HTERT RPE-1 (cell line): ENCODE data around the gene RBFOX1.

ENCODE experiments used
- in situ Hi-C: fragments of 300-500 bp; cut with MboI; formaldehyde crosslinking; loops from 4 replicates; pipeline ENCODE4 v1.14.3; 2020; ENCODE audit warnings: low sequenced_read_pairs

The RBFOX1 gene

DNA sequence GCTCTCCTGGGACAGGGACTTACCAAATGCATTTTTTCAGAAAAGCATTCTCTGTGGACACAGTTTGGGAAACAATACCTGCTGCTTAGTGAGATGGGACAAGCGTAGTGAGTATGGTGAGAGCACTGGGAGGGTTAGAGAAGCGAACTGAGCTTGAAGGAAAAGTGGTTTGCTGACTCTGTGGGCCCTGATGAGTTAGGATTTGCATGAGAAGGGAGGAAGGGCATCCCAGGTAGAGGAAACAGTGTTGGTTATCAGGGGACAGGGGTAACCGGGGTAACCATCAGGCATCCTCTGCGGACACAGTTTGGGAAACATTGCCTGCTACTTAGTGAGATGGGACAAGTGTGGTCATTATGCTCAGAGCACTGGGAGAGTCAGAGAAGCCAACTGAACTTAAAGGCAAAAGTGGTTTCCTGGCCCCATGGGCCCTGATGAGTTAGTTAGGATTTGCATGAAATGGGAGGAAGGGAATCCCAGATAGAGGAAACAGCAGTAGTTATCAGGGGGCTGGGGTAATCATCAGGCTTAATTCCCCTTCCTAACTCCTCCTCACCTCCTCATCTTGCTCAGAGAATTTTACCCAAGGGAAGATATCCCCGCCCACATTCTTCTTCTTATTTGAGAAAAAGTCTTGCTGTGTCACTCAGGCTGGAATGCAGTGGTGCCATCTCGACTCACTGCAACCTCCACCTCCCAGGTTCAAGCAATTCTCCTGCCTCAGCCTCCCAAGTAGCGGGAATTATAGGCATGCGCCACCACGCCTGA lies 319.3 kb downstream of the RBFOX1 start:
- in situ Hi-C loops: no loop called here

DNA sequence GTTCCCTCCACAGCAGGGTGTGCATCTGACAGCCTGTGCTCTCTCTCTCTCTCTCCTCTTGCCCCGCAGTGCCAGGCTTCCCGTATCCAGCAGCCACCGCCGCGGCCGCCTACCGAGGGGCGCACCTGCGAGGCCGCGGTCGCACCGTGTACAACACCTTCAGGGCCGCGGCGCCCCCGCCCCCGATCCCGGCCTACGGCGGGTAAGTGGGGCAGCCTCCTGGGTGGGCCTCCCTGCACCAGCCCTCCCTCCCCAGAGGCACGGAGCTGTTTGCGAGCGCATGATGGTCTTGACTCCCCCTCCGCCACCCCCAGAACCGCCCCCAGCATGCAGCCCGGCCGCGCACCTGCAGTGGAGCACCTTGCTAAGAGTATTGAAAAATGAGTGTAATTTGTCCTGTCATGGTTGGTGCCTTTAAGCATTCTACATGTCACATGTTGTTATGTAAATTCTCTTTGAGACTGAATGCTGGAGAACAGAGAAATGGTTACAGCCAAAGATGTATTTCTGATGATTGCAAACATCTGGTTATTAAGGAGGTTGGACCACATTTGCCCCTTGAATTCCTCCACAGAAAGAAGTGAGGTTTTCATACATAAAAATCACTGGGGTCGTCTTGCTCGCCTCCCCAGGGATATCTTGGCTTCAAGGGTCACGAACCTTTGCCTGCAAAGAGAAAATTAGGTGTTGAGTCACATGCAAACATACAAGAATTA lies 321.3 kb downstream of the RBFOX1 start:
- in situ Hi-C loops: no loop called here

DNA sequence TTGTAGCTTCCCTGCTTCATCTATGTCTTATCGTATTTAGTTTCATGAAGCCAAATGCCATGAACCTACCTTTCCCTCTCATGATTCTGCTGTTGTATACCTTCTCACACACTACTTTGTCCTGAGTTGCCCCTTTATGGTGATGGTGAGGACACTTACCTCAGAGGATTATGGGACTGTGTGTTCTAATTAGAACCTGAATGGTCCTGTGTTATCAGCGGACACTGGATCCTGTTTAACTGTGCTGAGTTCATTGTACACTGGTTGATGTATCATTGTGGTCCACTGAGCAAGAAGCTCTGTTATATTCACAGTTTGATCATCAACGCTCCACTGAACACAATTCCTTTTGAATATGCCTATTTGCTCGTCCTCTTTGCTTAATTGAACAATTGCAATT lies 343.0 kb downstream of the RBFOX1 start:
- in situ Hi-C loops: no loop called here

DNA sequence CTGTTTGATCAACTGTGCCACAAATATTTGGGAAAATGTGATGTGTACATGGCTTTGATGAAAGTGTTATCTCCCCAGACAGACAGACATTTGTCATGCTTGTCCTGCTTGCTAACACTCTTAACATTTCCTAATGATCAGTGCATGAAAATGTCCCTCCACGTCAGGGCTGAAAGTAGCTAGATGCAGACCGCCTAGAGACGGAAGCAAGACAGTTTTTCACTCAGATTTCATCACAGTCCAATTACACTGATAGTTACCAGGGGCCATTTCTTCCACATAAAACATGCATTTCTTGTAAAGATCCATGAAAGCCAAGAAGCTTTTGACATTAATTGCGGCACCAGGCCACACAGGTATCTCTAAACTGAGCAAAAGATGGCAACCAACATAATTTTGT lies 347.7 kb downstream of the RBFOX1 start:
- in situ Hi-C loops: no loop called here

DNA sequence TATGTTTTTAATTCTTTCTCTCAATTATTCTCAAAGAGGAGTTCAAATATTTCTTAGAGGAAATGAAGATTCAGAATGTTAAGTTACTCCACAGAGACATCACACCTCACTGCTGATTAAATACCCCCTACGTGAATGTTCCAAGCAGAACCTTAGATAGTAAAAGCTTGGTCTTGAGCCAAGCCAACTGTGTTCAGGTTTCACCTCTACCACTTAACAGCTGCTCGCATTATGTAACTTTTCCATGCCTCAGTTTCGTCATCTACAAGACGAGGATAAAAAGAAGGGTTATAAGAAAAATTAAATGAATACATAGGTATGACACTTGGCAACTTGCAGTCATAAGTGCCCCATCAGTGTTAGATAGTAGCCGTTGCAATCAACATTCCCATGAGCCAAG lies 356.2 kb downstream of the RBFOX1 start:
- in situ Hi-C loops: no loop called here

DNA sequence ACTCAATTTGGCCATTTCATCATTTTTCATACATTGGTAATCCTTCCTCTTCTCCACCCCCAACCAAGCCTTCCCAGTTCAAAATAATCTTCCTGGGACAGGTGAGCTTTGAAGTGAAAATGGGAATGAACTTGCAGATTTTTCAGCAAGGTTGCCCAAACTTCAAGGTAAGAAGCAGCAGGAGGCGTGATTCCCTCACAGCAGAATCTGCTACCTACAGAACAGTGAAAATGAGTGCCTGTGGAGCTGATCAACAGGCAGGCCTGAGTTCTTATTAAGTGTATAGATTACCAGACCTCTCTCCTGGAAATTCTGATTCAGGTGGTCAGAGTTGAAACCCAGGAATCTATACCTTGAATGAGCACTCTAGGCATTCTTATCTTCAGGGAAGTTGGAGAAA lies 356.6 kb downstream of the RBFOX1 start:
- in situ Hi-C loops: no loop called here

DNA sequence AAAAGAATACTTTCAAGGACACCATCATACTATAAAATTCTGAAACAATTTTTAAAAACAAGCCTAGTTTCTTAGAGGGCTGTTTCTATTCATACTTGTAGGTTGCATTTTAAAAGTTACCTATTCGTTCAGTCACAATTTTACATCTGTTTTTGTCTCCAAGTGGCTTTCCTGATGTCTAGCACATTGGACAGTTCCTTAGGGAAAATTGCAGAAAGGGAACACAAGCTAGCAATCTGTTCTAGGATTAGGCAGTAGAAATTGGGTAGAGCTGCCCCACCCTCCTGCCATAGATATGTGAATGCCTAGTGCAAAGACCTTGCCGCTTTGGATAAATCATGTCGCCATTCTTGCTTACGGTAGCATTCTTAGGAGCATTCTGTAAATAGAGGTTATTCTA lies 358.9 kb downstream of the RBFOX1 start:
- in situ Hi-C loops: no loop called here

DNA sequence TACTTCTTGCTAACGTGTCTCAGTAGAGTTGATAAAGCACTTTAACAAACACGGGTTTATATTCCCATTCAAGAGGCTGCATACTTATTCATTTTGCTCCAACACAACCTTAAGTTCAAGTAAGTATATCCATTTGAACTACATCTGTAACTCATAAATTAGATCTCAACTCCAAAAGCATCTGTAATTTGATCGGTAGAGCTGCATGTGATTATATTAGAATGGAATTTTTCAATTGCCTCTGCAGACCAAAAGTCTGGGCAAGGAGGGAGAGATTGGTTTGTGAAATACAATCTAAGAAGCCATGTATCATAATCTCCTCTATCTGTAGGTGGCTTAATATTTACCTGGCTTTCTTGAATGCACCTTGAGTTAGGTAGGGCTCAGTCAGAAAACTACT lies 371.0 kb downstream of the RBFOX1 start:
- in situ Hi-C loops: no loop called here

DNA sequence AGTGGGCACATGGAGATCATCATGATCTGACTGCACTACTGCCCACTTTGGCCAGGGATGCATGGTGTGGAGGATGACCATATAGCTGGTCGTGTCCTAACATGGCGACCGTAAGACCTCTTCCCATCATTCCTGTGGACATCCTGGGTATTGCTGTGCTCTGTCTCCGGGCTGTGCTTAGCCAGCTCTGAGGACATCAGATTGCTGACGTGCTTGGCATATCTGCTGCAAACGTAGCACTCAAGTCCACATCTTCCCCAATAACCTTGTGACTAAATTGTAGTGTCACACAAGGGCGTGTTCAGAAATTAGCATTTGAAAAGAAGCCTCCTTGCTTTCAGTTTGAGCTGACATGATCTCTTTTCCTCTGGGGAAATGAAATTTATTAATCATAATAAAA lies 373.2 kb downstream of the RBFOX1 start:
- in situ Hi-C loops: no loop called here

DNA sequence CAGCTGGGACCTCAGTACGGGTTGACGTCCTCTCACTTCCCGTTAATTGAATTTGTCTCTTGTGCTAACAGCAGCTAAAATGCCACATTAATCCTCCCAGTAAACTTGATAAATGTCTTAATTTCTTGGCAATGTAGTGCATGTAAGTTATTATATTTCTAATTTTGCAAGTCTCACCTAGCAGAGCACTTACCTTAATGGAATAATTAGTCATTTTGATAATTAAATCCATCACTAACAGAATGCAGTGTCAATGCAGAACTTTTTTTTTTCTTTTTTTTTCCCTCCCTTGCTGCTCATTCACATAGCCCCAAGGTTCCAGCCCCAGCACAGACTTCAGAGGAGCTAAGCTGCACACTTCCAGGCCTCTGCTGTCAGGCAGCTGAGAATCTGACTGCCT lies 376.5 kb downstream of the RBFOX1 start:
- in situ Hi-C loops: no loop called here

DNA sequence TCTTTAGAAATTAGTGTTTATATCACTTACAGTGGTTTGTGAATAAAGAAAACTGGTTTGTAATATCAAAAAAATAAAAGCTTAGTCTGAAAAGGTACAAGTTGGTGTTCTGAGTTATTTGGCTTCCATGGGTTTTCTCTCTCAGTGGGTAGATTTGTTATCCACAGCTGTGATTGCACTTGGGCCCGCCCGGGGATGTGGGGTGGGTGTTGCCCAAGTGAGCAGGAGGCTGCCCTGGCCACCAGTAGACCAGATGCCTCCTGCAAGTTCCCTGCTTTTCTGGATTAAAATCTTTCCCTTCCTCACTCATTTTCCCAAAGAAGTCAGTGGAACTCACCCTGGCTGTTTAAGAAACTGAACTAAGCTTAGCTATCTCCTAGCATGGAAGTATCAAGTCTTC lies 380.6 kb downstream of the RBFOX1 start:
- in situ Hi-C loops: no loop called here

DNA sequence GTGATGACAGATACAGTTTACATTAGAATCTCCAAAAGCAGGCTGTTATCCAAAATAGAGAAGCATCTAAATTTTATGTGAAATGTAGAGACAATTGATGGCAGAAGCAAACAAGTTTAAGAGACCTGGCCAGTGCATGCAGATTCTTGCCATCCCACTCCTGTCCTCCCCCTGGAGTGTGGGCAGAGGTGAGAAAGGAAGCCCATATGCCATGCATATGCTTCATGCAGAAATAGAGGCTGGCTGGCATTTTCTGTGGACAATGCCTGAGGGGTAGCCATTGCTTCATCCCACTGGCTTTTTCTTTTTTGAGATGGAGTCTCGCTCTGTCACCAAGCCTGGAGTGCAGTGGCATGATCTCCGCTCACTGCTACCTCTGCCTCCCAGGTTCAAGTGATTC lies 382.1 kb downstream of the RBFOX1 start:
- in situ Hi-C loops: no loop called here

DNA sequence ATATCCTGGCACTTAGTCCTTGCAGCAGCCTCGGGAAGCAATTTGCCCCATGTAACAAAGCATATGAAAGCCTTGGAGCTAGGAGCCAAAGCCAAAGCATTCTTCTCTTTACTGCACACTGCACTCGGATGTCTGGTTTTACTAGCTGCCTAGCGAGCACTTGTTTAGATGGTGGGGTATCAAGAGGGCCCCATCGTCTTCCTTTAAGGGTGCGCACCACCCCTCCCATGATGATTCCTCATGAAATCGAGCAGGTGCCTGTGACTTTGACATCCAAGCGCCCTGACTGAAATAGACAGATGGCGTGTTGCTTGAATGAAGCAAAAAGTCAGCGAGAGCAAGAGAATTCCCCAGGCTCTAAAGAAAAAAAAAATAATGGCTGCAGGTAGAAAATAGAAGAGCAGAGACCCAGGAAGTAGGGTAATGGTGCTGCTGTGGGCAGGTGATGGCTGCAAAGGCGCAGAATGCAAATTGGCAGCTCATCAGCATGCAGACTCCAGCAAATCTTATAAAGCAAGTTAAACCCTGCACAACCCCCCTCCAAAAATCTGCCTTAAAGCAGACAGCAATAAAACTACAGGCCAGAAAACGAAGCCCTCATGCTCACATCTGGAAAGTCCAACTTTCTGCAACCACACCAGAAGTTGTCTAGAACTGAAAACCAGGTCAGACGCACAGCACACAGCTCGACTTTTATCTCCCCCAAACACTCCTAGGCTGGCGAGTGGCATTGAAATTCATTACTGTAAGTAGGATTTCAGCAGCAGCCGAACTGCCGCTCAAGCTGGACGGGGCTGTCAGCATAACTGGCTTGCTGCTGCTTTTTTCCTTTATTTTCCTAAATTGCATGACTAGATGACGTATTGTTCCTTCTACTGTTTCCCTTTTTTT lies 384.3 kb downstream of the RBFOX1 start:
- in situ Hi-C loops: no loop called here

DNA sequence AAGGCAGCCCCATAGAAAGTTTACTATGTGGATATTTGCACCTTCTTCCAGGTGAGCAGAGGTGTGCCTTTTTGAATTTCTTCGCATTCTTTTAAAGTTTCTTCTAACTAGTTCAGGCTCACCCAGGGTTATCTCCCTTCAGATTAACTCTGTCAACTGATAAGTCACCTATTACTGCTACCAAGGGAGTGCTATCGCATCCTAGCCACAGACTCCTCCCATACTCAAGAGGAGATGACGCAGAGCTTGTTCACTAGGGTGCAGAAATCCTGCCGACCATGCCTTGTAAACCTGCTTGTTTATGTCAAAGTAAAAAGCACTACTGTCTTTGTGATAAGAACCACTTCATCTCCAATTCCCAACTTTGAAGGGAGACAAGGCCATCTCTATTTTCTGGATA lies 390.1 kb downstream of the RBFOX1 start:
- in situ Hi-C loops: no loop called here

DNA sequence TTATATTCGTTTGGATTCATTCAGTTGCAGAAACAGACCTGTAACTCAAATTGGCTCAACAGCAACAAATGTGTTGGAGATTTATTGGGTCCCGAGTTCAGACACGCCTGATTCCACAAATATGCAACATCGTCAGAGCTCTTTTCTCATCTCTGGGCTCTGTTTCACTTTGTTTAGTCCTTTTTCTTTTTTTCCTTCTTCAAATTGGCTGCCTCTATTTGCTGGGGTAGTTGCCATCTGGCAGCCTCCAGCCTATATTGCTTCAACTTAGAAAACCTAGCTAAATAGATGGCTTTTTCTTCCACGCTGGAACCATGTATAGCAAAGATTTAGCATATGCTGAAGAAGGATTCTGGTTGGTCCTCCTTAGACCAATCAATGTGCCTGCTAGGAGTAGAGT lies 398.5 kb downstream of the RBFOX1 start:
- in situ Hi-C loops: no loop called here

DNA sequence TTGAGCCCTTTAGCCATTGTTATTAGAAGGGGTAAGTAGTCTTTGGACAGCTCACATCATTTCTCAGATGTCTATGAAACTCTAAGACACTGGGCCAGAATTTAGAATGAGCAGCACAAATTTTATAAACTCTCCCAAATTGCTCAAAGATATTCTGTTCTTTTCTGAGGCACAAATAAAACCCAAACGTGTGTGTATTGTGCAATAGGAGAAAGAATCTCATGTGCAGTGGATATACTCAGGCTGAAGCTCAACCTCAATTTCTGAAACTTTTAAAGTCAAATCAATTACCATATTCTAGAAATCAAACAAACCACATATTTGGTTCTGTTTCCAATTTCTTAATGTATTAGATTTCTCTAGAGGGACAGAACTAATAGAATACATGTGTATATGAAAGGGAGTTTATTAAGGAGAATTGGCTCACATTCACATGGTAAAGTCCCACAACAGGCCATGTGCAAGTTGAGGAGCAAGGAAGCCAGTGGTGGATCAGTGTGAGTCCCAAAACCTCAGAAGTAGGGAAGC lies 403.6 kb downstream of the RBFOX1 start:
- in situ Hi-C loops: no loop called here

DNA sequence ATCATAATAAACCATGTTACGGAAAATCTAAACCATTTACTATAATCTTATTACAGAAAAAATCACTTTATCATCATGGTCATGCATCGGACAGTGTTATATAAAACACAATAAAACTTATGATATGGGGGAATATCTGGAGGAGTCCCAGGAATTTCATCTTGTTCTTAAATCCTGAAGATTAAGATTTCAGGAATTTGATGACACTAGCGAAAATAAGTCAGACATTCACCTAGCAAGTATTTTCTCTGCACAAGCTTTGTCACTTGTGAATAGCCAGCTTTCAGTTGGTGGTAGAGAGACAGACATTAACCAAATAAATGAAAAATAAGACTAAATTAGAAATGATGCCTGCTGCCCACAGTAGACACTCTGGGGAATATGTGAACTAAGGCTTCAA lies 410.0 kb downstream of the RBFOX1 start:
- in situ Hi-C loops: no loop called here

DNA sequence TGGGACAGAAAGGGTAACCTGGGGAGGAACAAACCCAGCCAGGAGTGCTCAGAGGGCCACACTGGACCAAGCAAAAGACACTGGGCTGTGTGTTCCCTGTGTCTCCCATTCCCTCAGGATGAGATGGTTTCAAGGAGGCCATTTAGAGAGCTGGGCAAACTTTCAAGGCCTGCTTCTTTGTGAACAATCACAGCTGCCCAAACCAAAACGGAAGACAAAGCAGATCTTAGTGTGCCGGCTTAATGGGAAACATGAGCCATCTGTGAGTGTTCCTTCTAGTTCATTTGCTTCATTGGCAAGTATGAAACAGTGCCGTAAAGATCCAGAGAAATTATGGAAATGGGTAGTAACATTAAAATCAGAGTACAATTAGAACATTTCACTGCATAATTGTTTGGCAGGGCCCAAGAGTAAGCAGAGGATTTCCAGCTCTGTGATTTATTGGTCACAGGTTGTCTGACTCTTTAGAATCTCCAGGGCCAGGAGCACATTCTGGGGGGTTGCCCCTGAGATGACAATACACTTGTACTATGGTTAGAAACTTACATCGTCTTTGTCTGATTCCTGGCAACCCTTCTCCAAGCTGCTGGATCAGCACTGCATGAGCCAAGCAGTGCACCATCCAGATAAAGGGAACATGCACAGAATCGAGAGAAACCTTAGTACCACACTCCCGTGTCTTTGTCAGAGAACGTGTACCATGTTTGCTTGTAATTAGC lies 412.1 kb downstream of the RBFOX1 start:
- in situ Hi-C loops: no loop called here

DNA sequence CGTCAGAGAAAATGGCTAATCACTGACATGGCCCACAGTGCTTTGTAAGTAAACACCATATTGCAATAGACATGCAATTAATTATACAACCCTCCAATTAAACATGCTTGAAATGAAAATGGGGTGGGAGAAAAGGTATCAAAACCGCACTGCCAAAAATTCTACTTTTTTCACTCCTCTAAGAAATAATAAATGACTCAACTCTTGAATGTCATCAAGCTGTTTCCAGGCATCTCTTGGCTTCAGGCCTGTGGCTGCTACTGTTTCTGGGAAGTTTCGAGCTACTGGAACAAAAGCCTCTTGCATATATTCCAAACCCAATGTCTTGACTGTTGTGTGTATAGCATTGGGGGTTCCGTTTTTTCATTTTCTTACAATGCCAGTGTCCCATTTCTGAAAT lies 412.6 kb downstream of the RBFOX1 start:
- in situ Hi-C loops: no loop called here

DNA sequence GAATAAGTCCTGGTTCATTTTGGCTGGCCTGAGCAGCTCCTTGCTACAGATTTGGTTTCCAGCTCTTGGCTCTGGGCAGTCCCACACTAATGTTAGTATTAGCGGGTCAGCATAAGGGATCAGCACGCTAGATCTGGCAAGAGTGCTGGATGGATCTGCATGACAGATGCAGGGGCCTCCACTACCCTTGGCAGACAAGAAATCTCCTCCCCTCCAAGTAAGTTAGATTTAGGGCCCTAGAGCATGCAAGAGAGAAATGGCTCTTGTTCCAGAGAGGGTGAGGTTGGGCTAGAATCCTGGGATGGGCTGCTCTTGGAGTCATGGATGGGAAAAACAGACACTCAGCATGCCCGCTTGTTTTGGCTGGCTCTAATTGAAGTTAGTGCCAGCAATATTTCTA lies 414.3 kb downstream of the RBFOX1 start:
- in situ Hi-C loops: no loop called here

DNA sequence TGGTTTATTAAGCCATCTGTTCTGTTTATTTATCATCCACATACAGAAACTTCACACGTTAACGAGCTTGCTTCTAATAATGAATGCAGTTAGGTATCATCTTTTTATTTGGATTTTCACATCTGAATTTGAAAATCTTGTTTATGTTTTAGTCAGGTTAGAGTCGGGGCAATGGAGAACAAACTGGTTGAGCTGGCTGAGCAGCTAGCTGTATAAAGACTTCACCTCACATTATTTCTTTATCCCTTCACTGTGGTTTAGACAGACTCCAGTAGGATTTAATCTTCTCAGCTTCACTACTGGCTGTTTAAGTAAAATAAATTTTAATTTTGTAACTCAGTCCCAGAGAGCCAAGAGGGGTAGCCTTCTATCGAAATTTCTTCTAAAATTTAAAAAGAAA lies 415.9 kb downstream of the RBFOX1 start:
- in situ Hi-C loops: no loop called here
